GM23338 (cell line): ENCODE data around the gene C6orf15. TPM values are rescaled to one million over a fixed set of nuclear protein-coding genes. Genes with fewer than 3 reads are reported as not detected.

Experiments
- ATAC-seq: fragments of 200-7000 bp; cut with Tn5 transposase; 3 replicates; pipeline ENCODE4 v1.9.1; 2020
- DNase-seq: peaks from one replicate; pipeline ENCODE4 v3.0.0-alpha.2; 2015; ENCODE audit warnings: low spot score
- H2AFZ ChIP-seq: fragments of 200-600 bp; sonication (generic); 2 replicates; pipeline ENCODE4 v1.8.0; 2016; ENCODE audit warnings: antibody characterized with exemption, mild to moderate bottlenecking, moderate library complexity
- H3F3A ChIP-seq: fragments of 200-600 bp; sonication (generic); replicated peaks from 2 replicates; pipeline ENCODE4 v1.8.0; 2017; ENCODE audit warnings: antibody characterized with exemption, mixed run types, low read depth
- H3K27ac ChIP-seq: fragments of 200-600 bp; sonication (generic); 2 replicates; pipeline ENCODE4 v1.6.1; 2016; ENCODE audit warnings: low read depth
- H3K27me3 ChIP-seq: fragments of 200-600 bp; sonication (generic); 2 replicates; pipeline ENCODE4 v1.8.0; 2016; ENCODE audit warnings: mild to moderate bottlenecking, mixed run types, moderate library complexity; ENCODE audit not compliant: insufficient read depth
- H3K36me3 ChIP-seq: fragments of 200-600 bp; sonication (generic); 2 replicates; pipeline ENCODE4 v1.8.0; 2016; ENCODE audit warnings: mild to moderate bottlenecking; ENCODE audit not compliant: insufficient read depth
- H3K4me1 ChIP-seq: fragments of 200-600 bp; sonication (generic); 2 replicates; pipeline ENCODE4 v1.8.0; 2016; ENCODE audit warnings: mild to moderate bottlenecking, moderate library complexity; ENCODE audit not compliant: insufficient read depth
- H3K4me2 ChIP-seq: fragments of 200-600 bp; sonication (generic); 2 replicates; pipeline ENCODE4 v1.7.1; 2017; ENCODE audit warnings: mixed run types
- H3K4me3 ChIP-seq: fragments of 200-600 bp; sonication (generic); 2 replicates; pipeline ENCODE4 v1.6.1; 2016; ENCODE audit warnings: mixed run types
- H3K79me2 ChIP-seq: fragments of 200-600 bp; sonication (generic); replicated peaks from 2 replicates; pipeline ENCODE4 v1.8.0; 2017; ENCODE audit warnings: mild to moderate bottlenecking; ENCODE audit not compliant: insufficient read depth
- H3K9me2 ChIP-seq: fragments of 200-600 bp; sonication (generic); 2 replicates; pipeline ENCODE4 v1.8.0; 2017; ENCODE audit not compliant: insufficient read depth
- H4K20me1 ChIP-seq: fragments of 200-600 bp; sonication (generic); replicated peaks from 2 replicates; pipeline ENCODE4 v1.8.0; 2017; ENCODE audit warnings: mild to moderate bottlenecking; ENCODE audit not compliant: insufficient read depth
- H3K27ac Mint-ChIP-seq: 2 replicates; pipeline ENCODE4 v1.8.0; 2020; ENCODE audit warnings: inconsistent platforms, mild to moderate bottlenecking, moderate library complexity, mixed read lengths
- H3K27me3 Mint-ChIP-seq: 3 replicates; pipeline ENCODE4 v1.8.0; 2022; ENCODE audit warnings: low read depth, mild to moderate bottlenecking, moderate library complexity, mixed read lengths, inconsistent platforms; ENCODE audit not compliant: insufficient read depth, poor library complexity
- H3K36me3 Mint-ChIP-seq: 3 replicates; pipeline ENCODE4 v1.8.0; 2021; ENCODE audit warnings: low read depth, mild to moderate bottlenecking, inconsistent platforms, moderate library complexity, mixed read lengths
- H3K4me1 Mint-ChIP-seq: 3 replicates; pipeline ENCODE4 v1.8.0; 2020; ENCODE audit warnings: mild to moderate bottlenecking, inconsistent platforms, mixed read lengths
- H3K4me3 Mint-ChIP-seq: 3 replicates; pipeline ENCODE4 v1.8.0; 2021; ENCODE audit warnings: moderate library complexity, mild to moderate bottlenecking, inconsistent platforms, mixed read lengths
- H3K9me3 Mint-ChIP-seq: 3 replicates; pipeline ENCODE4 v1.8.0; 2020; ENCODE audit warnings: moderate library complexity, mild to moderate bottlenecking, inconsistent platforms, mixed read lengths
- CREB1 ChIP-seq: fragments of 250-450 bp; sonication (Bioruptor Pico); IDR thresholded peaks from 2 replicates; pipeline ENCODE4 v1.5.0; 2020; ENCODE audit warnings: low read depth, mild to moderate bottlenecking, moderate library complexity
- ETS1 ChIP-seq: IDR thresholded peaks from 2 replicates; pipeline ENCODE4 v1.6.1; 2016; ENCODE audit warnings: antibody characterized with exemption
- EZH2 ChIP-seq: fragments of 200-600 bp; sonication (generic); IDR thresholded peaks from one replicate; pipeline ENCODE4 v1.8.0; 2017; ENCODE audit warnings: antibody characterized with exemption, mild to moderate bottlenecking, low read depth; ENCODE audit not compliant: unreplicated experiment
- EZH2phosphoT487 ChIP-seq: fragments of 200-600 bp; sonication (generic); IDR thresholded peaks from one replicate; pipeline ENCODE4 v1.8.1; 2018; ENCODE audit warnings: antibody characterized with exemption; ENCODE audit not compliant: unreplicated experiment
- JUNB ChIP-seq: IDR thresholded peaks from one replicate; pipeline ENCODE4 v1.6.1; 2016; ENCODE audit warnings: antibody characterized with exemption; ENCODE audit not compliant: unreplicated experiment
- NANOG ChIP-seq: IDR thresholded peaks from 2 replicates; pipeline ENCODE4 v1.6.1; 2016; ENCODE audit warnings: antibody characterized with exemption, borderline replicate concordance
- POLR2AphosphoS5 ChIP-seq: IDR thresholded peaks from 2 replicates; pipeline ENCODE4 v1.6.1; 2016; ENCODE audit warnings: antibody characterized with exemption, low read depth
- REST ChIP-seq: IDR thresholded peaks from one replicate; pipeline ENCODE4 v1.6.1; 2018; ENCODE audit warnings: antibody characterized with exemption; ENCODE audit not compliant: unreplicated experiment
- STAT1 ChIP-seq: IDR thresholded peaks from one replicate; pipeline ENCODE4 v1.6.1; 2016; ENCODE audit warnings: antibody characterized with exemption; ENCODE audit not compliant: unreplicated experiment
- ZNF114 ChIP-seq: fragments of 250-450 bp; sonication (Bioruptor Pico); IDR thresholded peaks from 2 replicates; pipeline ENCODE4 v1.5.0; 2020; ENCODE audit warnings: mild to moderate bottlenecking, moderate library complexity
- ZNF331 ChIP-seq: fragments of 250-450 bp; sonication (Bioruptor Pico); IDR thresholded peaks from 2 replicates; pipeline ENCODE4 v1.5.0; 2020; ENCODE audit warnings: low read depth, mild to moderate bottlenecking, moderate library complexity
- ZNF462 ChIP-seq: fragments of 250-450 bp; sonication (Bioruptor Pico); IDR thresholded peaks from 2 replicates; pipeline ENCODE4 v1.5.0; 2020; ENCODE audit warnings: mild to moderate bottlenecking, moderate library complexity
- polyA plus RNA-seq: library from polyadenylated mRNA; unstranded; fragments of >200 nt; fragmentation: Nextera tagmentation; extraction: Ambion mirVana; gene quantifications from 2 replicates; pipeline ENCODE4 v1.2.1, GENCODE V29; 2016
- total RNA-seq: library from RNA; depleted of rRNA; stranded (reverse); fragments of >200 nt; shearing (Covaris generic); gene quantifications from 2 replicates; pipeline ENCODE4 v1.2.3, GENCODE V29; 2014
- TF ChIP-seq, protein P1 (sequence below), 2 experiments: fragments of 200-600 bp in 1 of 2; sonication (generic) in 1 of 2; conservative IDR thresholded peaks; 2 replicates each; pipeline versions ENCODE4 v1.5.1 to v1.6.1; 2016 to 2017; ENCODE audit warnings: antibody characterized with exemption in 2 of 2, low read depth in 2 of 2, mild to moderate bottlenecking in 2 of 2, moderate library complexity in 1 of 2

Gene C6orf15
- total and polyA plus RNA-seq, 2 experiments from 2014 or later, result not detected

GRCh38 chr6:31152781-31153180 lies 40.4 kb upstream of the C6orf15 start:
- H3F3A ChIP-seq, result no peaks in the 10 kb centered on the region

More at GRCh38 chr6:31152781-31153180, 40.4 kb upstream of the C6orf15 start:
- H3K9me3 Mint-ChIP-seq, result no peaks in the 10 kb centered on the region
- H3K4me1 Mint-ChIP-seq, result peaks cover 17% of the 10 kb centered on the region
- H3K4me3 ChIP-seq, result no peak overlapping the region
- no peak overlapping the region for H3K4me3 Mint-ChIP-seq
- H3K27ac ChIP-seq, result no peak overlapping the region
- TF ChIP-seq NANOG (no peak), ZNF114 (CRISPR knock-in tag) (no peak), ZNF462 (CRISPR knock-in tag) (no peak), CREB1 (no peak), EZH2phosphoT487 (no peak), ETS1 (no peak), REST (no peak), JUNB (no peak), STAT1 (no peak), POLR2AphosphoS5 (no peak), ZNF331 (CRISPR knock-in tag) (no peak), EZH2 (no peak)
- TF ChIP-seq, protein P1, sequence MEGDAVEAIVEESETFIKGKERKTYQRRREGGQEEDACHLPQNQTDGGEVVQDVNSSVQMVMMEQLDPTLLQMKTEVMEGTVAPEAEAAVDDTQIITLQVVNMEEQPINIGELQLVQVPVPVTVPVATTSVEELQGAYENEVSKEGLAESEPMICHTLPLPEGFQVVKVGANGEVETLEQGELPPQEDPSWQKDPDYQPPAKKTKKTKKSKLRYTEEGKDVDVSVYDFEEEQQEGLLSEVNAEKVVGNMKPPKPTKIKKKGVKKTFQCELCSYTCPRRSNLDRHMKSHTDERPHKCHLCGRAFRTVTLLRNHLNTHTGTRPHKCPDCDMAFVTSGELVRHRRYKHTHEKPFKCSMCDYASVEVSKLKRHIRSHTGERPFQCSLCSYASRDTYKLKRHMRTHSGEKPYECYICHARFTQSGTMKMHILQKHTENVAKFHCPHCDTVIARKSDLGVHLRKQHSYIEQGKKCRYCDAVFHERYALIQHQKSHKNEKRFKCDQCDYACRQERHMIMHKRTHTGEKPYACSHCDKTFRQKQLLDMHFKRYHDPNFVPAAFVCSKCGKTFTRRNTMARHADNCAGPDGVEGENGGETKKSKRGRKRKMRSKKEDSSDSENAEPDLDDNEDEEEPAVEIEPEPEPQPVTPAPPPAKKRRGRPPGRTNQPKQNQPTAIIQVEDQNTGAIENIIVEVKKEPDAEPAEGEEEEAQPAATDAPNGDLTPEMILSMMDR (conservative IDR thresholded peaks at IDR 0.05; ENCODE audit: low read depth in 2 of 2), result no peak
- H3K79me2 ChIP-seq, result 0 out of 2 replicates have a peak, but pooled peaks cover 3% of the 10 kb centered on the region
- no peaks in the 10 kb centered on the region for H3K27me3 ChIP-seq
- H3K9me2 ChIP-seq, result no peaks in the 10 kb centered on the region
- no peak for ATAC-seq
- DNase-seq, result no peak
- peaks cover 11% of the 10 kb centered on the region for H3K27me3 Mint-ChIP-seq
- H3K27ac Mint-ChIP-seq, result no peak overlapping the region
- H4K20me1 ChIP-seq, result no peaks in the 10 kb centered on the region
- H3K36me3 Mint-ChIP-seq, result peaks cover 65% of the 10 kb centered on the region
- H3K4me2 ChIP-seq, result no peak overlapping the region
- peaks cover 10% of the 10 kb centered on the region for H3K4me1 ChIP-seq
- no peak overlapping the region for H2AFZ ChIP-seq
- peaks cover 2% of the 10 kb centered on the region; the same call in 1 of the 2 replicates for H3K36me3 ChIP-seq
